Sigmoid colon (tissue), 7 donors: ENCODE data around the gene RCOR2. TPM values are rescaled to one million over a fixed set of nuclear protein-coding genes. Genes with fewer than 3 reads are reported as not detected.

Experiments used
- DNase-seq: peaks from one replicate; pipeline ENCODE4 v3.0.0-alpha.2; 2019
- H3K27ac ChIP-seq, 4 donors: fragments of 200-600 bp; sonication (generic); one replicate each; pipeline ENCODE4 v1.5.1; 2016 to 2019; ENCODE audit warnings: mild to moderate bottlenecking in 1 of 4
- H3K27me3 ChIP-seq, 3 donors: fragments of 200-600 bp; sonication (generic); one replicate each; pipeline ENCODE4 v1.5.1; 2019; ENCODE audit warnings: mild to moderate bottlenecking in 1 of 3
- H3K36me3 ChIP-seq, 4 donors: fragments of 200-600 bp; sonication (generic); one replicate each; pipeline ENCODE4 v1.5.1; 2016 to 2019
- H3K4me1 ChIP-seq, 4 donors: fragments of 200-600 bp; sonication (generic); one replicate each; pipeline ENCODE4 v1.5.1; 2017 to 2019
- H3K4me3 ChIP-seq, 4 donors: fragments of 200-600 bp; sonication (generic); one replicate each; pipeline ENCODE4 v1.5.1; 2017 to 2019; ENCODE audit warnings: mild to moderate bottlenecking in 2 of 4, moderate library complexity in 1 of 4
- H3K9me3 ChIP-seq, 4 donors: fragments of 200-600 bp in 3 of 4; sonication (generic) in 3 of 4; one replicate each; pipeline versions ENCODE4 v1.5.1 to v1.6.1; 2013 to 2019
- EP300 ChIP-seq, 4 donors: sonication (generic); formaldehyde crosslinking; IDR thresholded peaks; one replicate each; pipeline ENCODE4 v1.6.1; 2017; ENCODE audit warnings: antibody characterized with exemption in 4 of 4
- POLR2A ChIP-seq, 2 donors: fragments of 450-650 bp; IDR thresholded peaks; one replicate each; pipeline ENCODE4 v1.6.1; 2016; ENCODE audit warnings: antibody characterized with exemption in 2 of 2, mild to moderate bottlenecking in 2 of 2, moderate library complexity in 2 of 2
- POLR2AphosphoS5 ChIP-seq, 4 donors: sonication (generic); formaldehyde crosslinking; IDR thresholded peaks; one replicate each; pipeline ENCODE4 v1.6.1; 2017; ENCODE audit warnings: antibody characterized with exemption in 4 of 4
- WGBS, 2 donors: extraction: QIAGEN DNeasy Blood & Tissue Kit; methylation state at CpG; one replicate each; pipeline ENCODE4 v1.1.7; 2013; 5-methylcytosine and 5-hydroxymethylcytosine counted together
- intact Hi-C: fragments of 100-400 bp; cut with DNase I; formaldehyde crosslinking; loops from one replicate; pipeline ENCODE4 v1.15.1; 2023
- polyA plus RNA-seq, 3 donors: library from polyadenylated mRNA; stranded (reverse); fragments of 200-250 nt; gene quantifications; one replicate each; pipeline ENCODE4 v1.2.3, GENCODE V29; 2013
- total RNA-seq, 4 donors: library from RNA; depleted of rRNA; stranded (reverse); fragments of >200 nt; gene quantifications; one replicate each; pipeline ENCODE4 v1.1.0, GENCODE V29; 2016
- TF ChIP-seq, protein P1 (sequence below), 4 experiments: fragments of 450-650 bp in 3 of 4; fragments of 200-600 bp in 1 of 4; IDR thresholded peaks; one replicate each; pipeline ENCODE4 v1.5.1; 2016 to 2019; ENCODE audit warnings: antibody characterized with exemption in 4 of 4, mild to moderate bottlenecking in 3 of 4, moderate library complexity in 2 of 4
- donor health status: healthy with polysubstance abuse.
- donor health status: Bipolar disorder and iron deficiency.
- donor health status: healthy.

The RCOR2 gene
- total and polyA plus RNA-seq, 7 donors: 0.49 to 2.4 (median 0.69) TPM

DNA sequence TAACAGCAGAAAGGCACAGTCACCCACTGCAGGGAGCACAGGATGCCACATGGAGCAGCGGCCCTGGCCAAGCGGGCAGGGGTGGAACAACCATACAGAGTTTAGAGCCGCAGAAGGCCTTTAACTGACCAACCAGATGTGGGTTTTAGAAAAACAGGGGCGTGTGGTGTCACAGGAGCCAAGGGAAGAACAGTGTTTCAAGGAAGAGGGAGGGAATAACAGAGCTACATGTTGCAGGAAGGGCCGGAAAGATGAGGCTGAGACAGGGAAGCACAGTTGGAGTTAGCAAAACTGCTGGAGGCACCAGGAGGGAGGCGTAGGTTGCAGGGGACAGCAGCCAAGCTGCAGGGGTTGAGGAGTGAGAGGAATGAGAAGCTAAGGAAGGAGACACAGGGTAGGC, 14.1 kb upstream of the RCOR2 start:
- Histone ChIP-seq H3K4me1 (no peaks in the 10 kb centered on the region), H3K9me3 (no peaks in the 10 kb centered on the region), H3K27me3 (no peaks in the 10 kb centered on the region), H3K27ac (no peak overlapping the region), H3K36me3 (no peaks in the 10 kb centered on the region), H3K4me3 (no peak overlapping the region)
- WGBS, 2 donors: 71 to 77% methylated on average over 6 of the region's 6 CpGs
- intact Hi-C loops: no loop called here
- DNase-seq: no peak
- TF ChIP-seq, protein P1, sequence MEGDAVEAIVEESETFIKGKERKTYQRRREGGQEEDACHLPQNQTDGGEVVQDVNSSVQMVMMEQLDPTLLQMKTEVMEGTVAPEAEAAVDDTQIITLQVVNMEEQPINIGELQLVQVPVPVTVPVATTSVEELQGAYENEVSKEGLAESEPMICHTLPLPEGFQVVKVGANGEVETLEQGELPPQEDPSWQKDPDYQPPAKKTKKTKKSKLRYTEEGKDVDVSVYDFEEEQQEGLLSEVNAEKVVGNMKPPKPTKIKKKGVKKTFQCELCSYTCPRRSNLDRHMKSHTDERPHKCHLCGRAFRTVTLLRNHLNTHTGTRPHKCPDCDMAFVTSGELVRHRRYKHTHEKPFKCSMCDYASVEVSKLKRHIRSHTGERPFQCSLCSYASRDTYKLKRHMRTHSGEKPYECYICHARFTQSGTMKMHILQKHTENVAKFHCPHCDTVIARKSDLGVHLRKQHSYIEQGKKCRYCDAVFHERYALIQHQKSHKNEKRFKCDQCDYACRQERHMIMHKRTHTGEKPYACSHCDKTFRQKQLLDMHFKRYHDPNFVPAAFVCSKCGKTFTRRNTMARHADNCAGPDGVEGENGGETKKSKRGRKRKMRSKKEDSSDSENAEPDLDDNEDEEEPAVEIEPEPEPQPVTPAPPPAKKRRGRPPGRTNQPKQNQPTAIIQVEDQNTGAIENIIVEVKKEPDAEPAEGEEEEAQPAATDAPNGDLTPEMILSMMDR (IDR thresholded peaks at IDR 0.05): no peak
- TF ChIP-seq POLR2A (IDR thresholded peaks at IDR 0.05): no peak
- no peak for TF ChIP-seq POLR2AphosphoS5 (IDR thresholded peaks at IDR 0.05)
- no peak for TF ChIP-seq EP300 (IDR thresholded peaks at IDR 0.05)

DNA sequence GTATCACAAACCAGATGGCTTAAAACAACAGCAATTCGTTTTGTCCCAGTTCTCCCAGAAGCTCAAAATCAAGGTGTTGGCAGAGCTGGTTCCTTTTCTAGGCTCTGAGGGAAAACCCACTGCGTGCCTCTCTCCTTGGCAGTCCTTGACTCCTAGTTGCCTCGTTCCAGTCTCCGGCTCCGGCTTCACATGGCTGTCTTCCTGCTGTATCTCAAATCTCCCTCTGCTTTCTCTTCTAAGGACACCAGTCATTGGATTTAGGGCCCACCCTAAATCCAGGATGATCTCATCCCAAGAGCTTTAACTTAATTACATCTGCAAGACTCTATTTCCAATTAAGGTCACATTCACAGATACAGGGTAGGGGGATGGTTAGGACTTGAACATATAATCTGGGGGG, 12.7 kb upstream of the RCOR2 start:
- H3K9me3 ChIP-seq: no peaks in the 10 kb centered on the region
- intact Hi-C loops: no loop called here
- DNase-seq: no peak
- TF ChIP-seq, protein P1 (IDR thresholded peaks at IDR 0.05): no peak
- H3K36me3 ChIP-seq: no peaks in the 10 kb centered on the region
- 89 to 92% methylated on average over 5 of the region's 5 CpGs for WGBS, 2 donors
- H3K27me3 ChIP-seq: no peaks in the 10 kb centered on the region
- no peak overlapping the region for H3K27ac ChIP-seq
- no peak overlapping the region for H3K4me3 ChIP-seq
- H3K4me1 ChIP-seq: no peaks in the 10 kb centered on the region

DNA sequence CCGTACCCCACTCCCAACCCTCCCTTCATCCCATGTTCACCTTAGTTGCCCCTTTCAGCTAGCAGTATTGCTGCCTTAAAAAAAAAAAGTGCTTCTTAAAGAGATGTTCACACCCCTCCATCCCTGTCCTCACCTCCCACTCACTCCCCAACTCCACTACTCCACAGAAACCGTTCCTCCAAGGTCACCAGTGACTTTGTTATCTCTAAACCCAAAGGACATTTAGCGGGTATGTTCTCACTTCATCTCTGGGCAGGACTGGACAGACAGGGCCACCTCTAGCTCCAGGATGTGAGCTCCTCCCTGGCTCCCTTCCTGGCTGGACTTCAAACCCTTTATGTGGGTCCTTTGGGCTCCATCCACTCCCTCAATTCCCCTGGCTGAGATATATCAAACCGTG, 6.4 kb upstream of the RCOR2 start:
- no peaks in the 10 kb centered on the region for H3K27me3 ChIP-seq
- H3K4me3 ChIP-seq: no peak overlapping the region
- TF ChIP-seq POLR2AphosphoS5 (IDR thresholded peaks at IDR 0.05) (no peak), EP300 (IDR thresholded peaks at IDR 0.05) (no peak), POLR2A (IDR thresholded peaks at IDR 0.05) (no peak)
- TF ChIP-seq, protein P1 (IDR thresholded peaks at IDR 0.05): no peak
- peaks cover 0 to 28% (median 25%) of the 10 kb centered on the region in 4 donors for H3K4me1 ChIP-seq
- H3K9me3 ChIP-seq: no peaks in the 10 kb centered on the region
- no peak overlapping the region for H3K27ac ChIP-seq
- intact Hi-C loops: no loop called here
- no peak for DNase-seq
- 43 to 72% methylated on average over 4 of the region's 4 CpGs for WGBS, 2 donors
- H3K36me3 ChIP-seq: no peaks in the 10 kb centered on the region

DNA sequence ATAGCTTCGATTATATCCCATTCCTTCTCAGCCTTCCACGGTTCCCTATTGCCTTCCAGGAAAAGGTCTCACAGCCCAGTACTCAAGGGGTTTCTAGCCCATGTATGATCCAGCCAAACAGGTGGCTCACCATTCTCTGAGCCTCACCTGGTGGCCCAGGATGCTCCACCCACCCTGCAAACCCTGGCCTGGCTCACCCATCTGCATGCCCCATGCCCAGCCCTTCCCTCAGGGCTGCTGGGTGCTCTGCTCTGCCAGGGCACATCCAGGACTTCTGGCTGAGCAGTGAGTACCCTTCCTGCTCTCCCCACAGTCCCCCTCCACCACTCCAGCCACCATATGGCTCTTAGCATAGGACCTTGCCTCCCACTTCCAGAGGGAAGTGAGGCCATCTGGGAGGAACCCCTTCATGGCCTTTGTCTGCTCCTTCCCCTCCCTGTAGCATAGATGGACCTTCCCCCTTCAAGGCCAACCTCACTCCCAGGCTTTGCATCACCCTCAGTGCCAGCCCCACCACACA, 5.8 kb upstream of the RCOR2 start:
- TF ChIP-seq, protein P1 (IDR thresholded peaks at IDR 0.05): no peak
- TF ChIP-seq EP300 (IDR thresholded peaks at IDR 0.05) (no peak), POLR2A (IDR thresholded peaks at IDR 0.05) (no peak), POLR2AphosphoS5 (IDR thresholded peaks at IDR 0.05) (no peak)
- 65 to 79% methylated on average over 2 of the region's 2 CpGs for WGBS, 2 donors
- H3K4me3 ChIP-seq: no peak overlapping the region
- intact Hi-C loops: no loop called here
- no peak overlapping the region for H3K27ac ChIP-seq
- H3K4me1 ChIP-seq: peaks cover 0 to 33% (median 31%) of the 10 kb centered on the region in 4 donors
- H3K27me3 ChIP-seq: no peaks in the 10 kb centered on the region
- DNase-seq: no peak
- H3K36me3 ChIP-seq: no peaks in the 10 kb centered on the region
- H3K9me3 ChIP-seq: no peaks in the 10 kb centered on the region

DNA sequence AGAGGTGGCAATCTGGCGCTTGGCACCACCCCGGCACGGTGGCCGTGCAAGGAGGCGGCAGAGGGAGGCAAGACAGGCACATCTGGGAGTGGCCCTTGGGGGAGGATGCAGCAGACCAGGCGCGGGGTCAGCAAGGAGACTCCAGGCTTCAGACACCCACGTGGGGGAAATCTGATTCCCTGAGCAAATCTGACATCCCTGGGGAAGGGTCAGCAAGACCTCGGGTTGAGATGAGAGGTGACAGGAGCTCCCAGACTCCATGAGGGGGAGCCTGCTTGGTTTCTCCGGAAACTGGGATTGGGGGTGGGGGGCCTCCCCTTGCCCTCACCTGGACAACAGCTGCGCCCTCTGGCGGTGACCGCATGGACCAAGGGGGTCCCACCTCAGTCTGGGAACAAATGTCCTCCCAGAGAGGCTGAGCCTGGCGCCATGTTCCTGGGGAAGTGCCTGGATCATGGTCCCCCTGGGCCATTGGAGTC, 4.0 kb upstream of the RCOR2 start:
- no peak for TF ChIP-seq POLR2AphosphoS5 (IDR thresholded peaks at IDR 0.05)
- TF ChIP-seq, protein P1 (IDR thresholded peaks at IDR 0.05): peak in 3 of 4 experiments; percentile 10 to 40 (median 23)
- TF ChIP-seq POLR2A (IDR thresholded peaks at IDR 0.05): no peak
- TF ChIP-seq EP300 (IDR thresholded peaks at IDR 0.05): no peak
- Histone ChIP-seq H3K4me1 (peaks cover 2 to 49% (median 47%) of the 10 kb centered on the region in 4 donors), H3K36me3 (no peaks in the 10 kb centered on the region), H3K4me3 (no peak overlapping the region), H3K27me3 (no peaks in the 10 kb centered on the region), H3K9me3 (no peaks in the 10 kb centered on the region), H3K27ac (peak overlapping the region; percentile 79 to 92 (median 84))
- intact Hi-C loops: no loop called here
- WGBS, 2 donors: 52 to 75% methylated on average over 14 of the region's 14 CpGs
- DNase-seq: no peak
